ENCODE measurements around the gene LCORL. TPM values are rescaled to one million over a fixed set of nuclear protein-coding genes. Genes with fewer than 3 reads are reported as not detected.

The LCORL gene
- total RNA-seq, 2 experiments from 2014 or later: 6.3 to 6.5 TPM

DNA sequence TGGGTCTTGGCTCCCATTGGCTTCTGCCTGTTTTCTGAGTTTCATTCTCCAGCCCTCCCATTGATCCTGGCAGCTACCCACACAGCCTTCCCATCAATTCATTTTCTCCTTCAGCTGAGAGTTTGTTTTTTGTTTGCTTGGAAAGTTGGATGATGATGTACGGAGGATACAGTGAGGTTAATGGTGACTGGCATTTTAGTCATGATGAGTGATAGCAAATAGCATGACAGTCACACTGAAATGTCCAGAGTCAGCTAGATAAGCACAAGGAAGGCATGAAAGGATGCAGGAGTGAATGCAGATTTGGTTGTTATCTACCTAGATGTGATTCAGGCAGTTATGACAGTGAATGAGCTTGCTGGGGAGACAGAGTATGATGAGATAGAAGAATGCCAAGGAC is 30.6 kb upstream of the LCORL start:
- Histone ChIP-seq H3K27ac (ENCODE audit: low read depth in 1 of 2, low read length in 2 of 2) (no peak overlapping the region), H3K9me3 (ENCODE audit: control insufficient read depth in 1 of 2, insufficient read depth in 1 of 2, low read length in 2 of 2) (no peaks in the 10 kb centered on the region), H3K4me3 (ENCODE audit: low read length) (no peak overlapping the region), H3K27me3 (ENCODE audit: control insufficient read depth in 1 of 2, insufficient read depth in 2 of 2, low read length in 2 of 2) (peaks cover 15 to 22% of the 10 kb centered on the region in 2 experiments), H3K36me3 (ENCODE audit: insufficient read depth, low read length) (no peaks in the 10 kb centered on the region), H3K4me1 (ENCODE audit: insufficient read depth, low read length) (peaks cover 1% of the 10 kb centered on the region)
- no peak overlapping the region for H3K4me3 Mint-ChIP-seq
- DNase-seq (no peak), ATAC-seq (ENCODE audit: poor library complexity) (no peak)
- CTCF ChIA-PET: no interaction called here
- H3K36me3 Mint-ChIP-seq (ENCODE audit: low read depth): no peaks in the 10 kb centered on the region
- H3K27me3 Mint-ChIP-seq: peaks cover 52% of the 10 kb centered on the region
- TF ChIP-seq, protein P1, sequence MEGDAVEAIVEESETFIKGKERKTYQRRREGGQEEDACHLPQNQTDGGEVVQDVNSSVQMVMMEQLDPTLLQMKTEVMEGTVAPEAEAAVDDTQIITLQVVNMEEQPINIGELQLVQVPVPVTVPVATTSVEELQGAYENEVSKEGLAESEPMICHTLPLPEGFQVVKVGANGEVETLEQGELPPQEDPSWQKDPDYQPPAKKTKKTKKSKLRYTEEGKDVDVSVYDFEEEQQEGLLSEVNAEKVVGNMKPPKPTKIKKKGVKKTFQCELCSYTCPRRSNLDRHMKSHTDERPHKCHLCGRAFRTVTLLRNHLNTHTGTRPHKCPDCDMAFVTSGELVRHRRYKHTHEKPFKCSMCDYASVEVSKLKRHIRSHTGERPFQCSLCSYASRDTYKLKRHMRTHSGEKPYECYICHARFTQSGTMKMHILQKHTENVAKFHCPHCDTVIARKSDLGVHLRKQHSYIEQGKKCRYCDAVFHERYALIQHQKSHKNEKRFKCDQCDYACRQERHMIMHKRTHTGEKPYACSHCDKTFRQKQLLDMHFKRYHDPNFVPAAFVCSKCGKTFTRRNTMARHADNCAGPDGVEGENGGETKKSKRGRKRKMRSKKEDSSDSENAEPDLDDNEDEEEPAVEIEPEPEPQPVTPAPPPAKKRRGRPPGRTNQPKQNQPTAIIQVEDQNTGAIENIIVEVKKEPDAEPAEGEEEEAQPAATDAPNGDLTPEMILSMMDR (IDR thresholded peaks at IDR 0.05): no peak
- intact Hi-C loops (cut with DNase I, micrococcal nuclease): no loop called here
- H3K27ac Mint-ChIP-seq: no peak overlapping the region
- no peaks in the 10 kb centered on the region for H3K9me3 Mint-ChIP-seq
- POLR2A ChIA-PET: no interaction called here
- H3K4me1 Mint-ChIP-seq (ENCODE audit: low read depth): peaks cover 14% of the 10 kb centered on the region

DNA sequence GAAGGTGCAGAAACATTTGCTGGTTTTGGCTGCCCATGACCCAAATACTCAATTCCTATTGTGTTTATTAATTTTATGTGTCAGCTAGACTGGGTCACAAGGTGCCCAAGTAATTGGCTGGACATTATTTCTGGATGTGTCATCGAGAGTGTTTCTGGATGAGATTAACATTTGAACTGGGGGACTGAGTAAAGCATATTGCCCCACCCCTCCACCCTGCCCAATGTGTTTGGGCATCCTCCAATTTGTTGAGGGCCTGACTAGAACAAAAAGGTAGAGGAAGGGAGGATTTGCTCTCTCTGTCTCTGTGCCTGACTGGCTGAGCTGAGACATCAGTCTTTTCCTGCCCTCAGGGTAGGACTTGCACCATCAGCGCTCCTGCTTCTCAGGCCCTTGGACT is 29.7 kb upstream of the LCORL start:
- CTCF ChIA-PET: no interaction called here
- Mint-ChIP-seq H3K27me3 (peaks cover 52% of the 10 kb centered on the region), H3K4me1 (ENCODE audit: low read depth) (peaks cover 8% of the 10 kb centered on the region), H3K27ac (no peak overlapping the region), H3K9me3 (no peaks in the 10 kb centered on the region), H3K36me3 (ENCODE audit: low read depth) (no peaks in the 10 kb centered on the region), H3K4me3 (no peak overlapping the region)
- Histone ChIP-seq H3K4me1 (ENCODE audit: insufficient read depth, low read length) (no peaks in the 10 kb centered on the region), H3K4me3 (ENCODE audit: low read length) (no peak overlapping the region), H3K36me3 (ENCODE audit: insufficient read depth, low read length) (no peaks in the 10 kb centered on the region), H3K27ac (ENCODE audit: low read depth in 1 of 2, low read length in 2 of 2) (no peak overlapping the region), H3K9me3 (ENCODE audit: control insufficient read depth in 1 of 2, insufficient read depth in 1 of 2, low read length in 2 of 2) (no peaks in the 10 kb centered on the region), H3K27me3 (ENCODE audit: control insufficient read depth in 1 of 2, insufficient read depth in 2 of 2, low read length in 2 of 2) (peaks cover 15 to 22% of the 10 kb centered on the region in 2 experiments)
- DNase-seq: no peak
- TF ChIP-seq, protein P1 (IDR thresholded peaks at IDR 0.05): no peak
- intact Hi-C loops (cut with DNase I, micrococcal nuclease): no loop called here
- POLR2A ChIA-PET: no interaction called here
- ATAC-seq (ENCODE audit: poor library complexity): no peak

DNA sequence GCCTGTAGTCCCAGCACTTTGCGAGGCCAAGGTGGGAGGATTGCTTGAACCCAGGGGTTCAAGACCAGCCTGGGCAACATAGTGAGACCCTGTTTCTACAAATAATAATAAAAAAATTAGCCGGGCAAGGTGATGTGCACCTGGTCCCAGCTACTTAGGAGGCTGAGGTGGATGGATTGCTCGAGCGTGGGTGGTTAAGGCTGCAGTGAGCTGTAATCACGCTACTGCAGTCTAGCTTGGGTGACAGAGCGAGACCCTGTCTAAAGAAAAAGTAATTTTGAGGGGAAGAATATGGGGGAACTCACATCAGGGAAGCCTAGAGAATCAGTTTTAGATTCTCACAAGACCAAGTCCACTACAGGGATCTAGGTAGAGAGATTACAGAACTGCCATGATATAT is 28.9 kb upstream of the LCORL start:
- H3K27me3 Mint-ChIP-seq: peaks cover 44% of the 10 kb centered on the region
- DNase-seq (no peak), ATAC-seq (ENCODE audit: poor library complexity) (no peak)
- H3K9me3 Mint-ChIP-seq: no peaks in the 10 kb centered on the region
- peaks cover under 1% of the 10 kb centered on the region for H3K4me1 Mint-ChIP-seq (ENCODE audit: low read depth)
- no peaks in the 10 kb centered on the region for H3K9me3 ChIP-seq (ENCODE audit: control insufficient read depth in 1 of 2, insufficient read depth in 1 of 2, low read length in 2 of 2)
- intact Hi-C loops (cut with DNase I, micrococcal nuclease): no loop called here
- H3K4me3 Mint-ChIP-seq: no peak overlapping the region
- peaks cover 10 to 17% of the 10 kb centered on the region in 2 experiments for H3K27me3 ChIP-seq (ENCODE audit: control insufficient read depth in 1 of 2, insufficient read depth in 2 of 2, low read length in 2 of 2)
- no peaks in the 10 kb centered on the region for H3K4me1 ChIP-seq (ENCODE audit: insufficient read depth, low read length)
- no peak overlapping the region for H3K27ac Mint-ChIP-seq
- no peak overlapping the region for H3K4me3 ChIP-seq (ENCODE audit: low read length)
- no peaks in the 10 kb centered on the region for H3K36me3 ChIP-seq (ENCODE audit: insufficient read depth, low read length)
- CTCF ChIA-PET: no interaction called here
- POLR2A ChIA-PET: no interaction called here
- H3K27ac ChIP-seq (ENCODE audit: low read depth in 1 of 2, low read length in 2 of 2): no peak overlapping the region
- no peaks in the 10 kb centered on the region for H3K36me3 Mint-ChIP-seq (ENCODE audit: low read depth)
- TF ChIP-seq, protein P1 (IDR thresholded peaks at IDR 0.05): no peak

Data from CD4-positive, alpha-beta T cell (primary cell).